HG02981 (cell line): ENCODE measurements around the gene PPTC7.
"Not testable (repeated sequence)": the region's sequence is repeated elsewhere in the genome, so short reads cannot be mapped to it uniquely, and the experiment has no call there.

Experiments used
- ATAC-seq: cut with Tn5 transposase; IDR thresholded peaks from one replicate; pipeline ENCODE4 v1.9.1; 2021; ENCODE audit warnings: mild to moderate bottlenecking, moderate library complexity; ENCODE audit not compliant: unreplicated experiment

The PPTC7 gene

GRCh38 chr12:110537605-110538409, 45.3 kb downstream of the PPTC7 start:
- no peak for ATAC-seq

GRCh38 chr12:110536834-110537604, 46.1 kb downstream of the PPTC7 start:
- no peak for ATAC-seq

GRCh38 chr12:110534811-110535210, 48.3 kb downstream of the PPTC7 start:
- ATAC-seq: no peak

- no peak for ATAC-seq
These were observed 49.5 kb downstream of the PPTC7 start for GRCh38 chr12:110533607-110534006.

- no peak for ATAC-seq
These were observed 50.5 kb downstream of the PPTC7 start for GRCh38 chr12:110532644-110533043.

- peak; percentile 83 for ATAC-seq
These were observed 51.3 kb downstream of the PPTC7 start for GRCh38 chr12:110531741-110532333.

- no peak for ATAC-seq
These were observed 52.6 kb downstream of the PPTC7 start for GRCh38 chr12:110530511-110530910.

- ATAC-seq: no peak
These were observed 54.8 kb downstream of the PPTC7 start for GRCh38 chr12:110528277-110528839.

GRCh38 chr12:110520876-110521712, 62.0 kb downstream of the PPTC7 start:
- not testable (repeated sequence) for ATAC-seq

GRCh38 chr12:110518014-110518413, 65.1 kb downstream of the PPTC7 start:
- ATAC-seq: not testable (repeated sequence)

GRCh38 chr12:110516995-110517394, 66.1 kb downstream of the PPTC7 start:
- no peak for ATAC-seq

GRCh38 chr12:110514363-110514762, 68.8 kb downstream of the PPTC7 start:
- no peak for ATAC-seq

- no peak for ATAC-seq
These were observed 69.3 kb downstream of the PPTC7 start for GRCh38 chr12:110513842-110514241.

GRCh38 chr12:110508071-110508586, 75.0 kb downstream of the PPTC7 start:
- ATAC-seq: no peak

- no peak for ATAC-seq
These were observed 77.8 kb downstream of the PPTC7 start for GRCh38 chr12:110505332-110505731.

- ATAC-seq: no peak
These were observed 79.7 kb downstream of the PPTC7 start for GRCh38 chr12:110503432-110503831.

- peak; percentile 94 for ATAC-seq
These were observed 81.1 kb downstream of the PPTC7 start, which contains the start of the genes RAD9B and VPS29 for GRCh38 chr12:110501752-110502738. Gene RAD9B (plus strand): TSS chr12:110502331. CDS start chr12:110502338, 7 bp downstream. Gene VPS29 (minus strand): TSS chr12:110502111. CDS start chr12:110502051, 60 bp downstream.

GRCh38 chr12:110501399-110501751, 81.7 kb downstream of the PPTC7 start:
- peak; percentile 6 for ATAC-seq
